BLaER1 treated with 17β-estradiol and CSF1 and Interleukin-3, amounts not matched to agents 10 nM and 100 nM (cell line): ENCODE results near the gene MGST2.

Experiments used
- H3K27ac ChIP-seq, 11 experiments: shearing (Covaris generic); formaldehyde crosslinking; 2 replicates each; pipeline ENCODE4 v1.8.1; 2022
- H3K27me3 ChIP-seq, 11 experiments: shearing (Covaris generic); formaldehyde crosslinking; 2 replicates each; pipeline ENCODE4 v1.8.1; 2022
- H3K36me3 ChIP-seq, 11 experiments: shearing (Covaris generic); formaldehyde crosslinking; 2 replicates each; pipeline ENCODE4 v1.8.1; 2022
- H3K4me1 ChIP-seq, 10 experiments: shearing (Covaris generic); formaldehyde crosslinking; 2 replicates each; pipeline ENCODE4 v1.8.1; 2022
- H3K4me2 ChIP-seq, 11 experiments: shearing (Covaris generic); formaldehyde crosslinking; 2 replicates each; pipeline ENCODE4 v1.8.1; 2022
- H3K4me3 ChIP-seq, 10 experiments: shearing (Covaris generic); formaldehyde crosslinking; 2 replicates each; pipeline ENCODE4 v1.8.1; 2022
- H3K9ac ChIP-seq, 11 experiments: shearing (Covaris generic); formaldehyde crosslinking; 2 replicates each; pipeline ENCODE4 v1.8.1; 2022
- H3K9me3 ChIP-seq, 11 experiments: shearing (Covaris generic); formaldehyde crosslinking; replicated peaks in 1 of 11; 2 replicates each; pipeline ENCODE4 v1.8.1; 2022
- H4K20me1 ChIP-seq, 11 experiments: shearing (Covaris generic); formaldehyde crosslinking; 2 replicates each; pipeline ENCODE4 v1.8.1; 2022
- Cebpa-rat ChIP-seq, 11 experiments: shearing (Covaris generic); IDR thresholded peaks; 2 replicates each; pipeline ENCODE4 v1.8.1; 2022

The MGST2 gene

DNA sequence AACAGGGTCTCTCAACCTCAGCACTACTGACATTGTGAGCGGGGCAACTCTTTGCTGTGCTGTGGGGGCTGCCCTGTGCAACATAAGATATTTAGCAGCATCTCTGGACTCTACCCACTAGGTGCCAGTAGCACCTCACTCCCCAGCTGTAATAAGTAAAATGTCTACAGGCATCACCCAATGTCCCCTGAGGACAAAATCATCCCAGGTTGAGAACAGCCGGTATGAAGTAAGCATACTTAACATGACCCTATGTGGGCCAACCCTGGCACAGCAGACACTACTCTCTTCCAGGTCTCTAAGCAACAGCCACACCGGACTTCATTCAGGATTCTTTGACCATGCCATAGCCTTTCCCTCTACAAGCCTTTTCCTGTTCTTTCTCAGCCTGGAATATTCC is 10.5 kb upstream of the MGST2 start:
- Histone ChIP-seq H3K4me3 (no peak overlapping the region), H3K9me3 (no peaks in the 10 kb centered on the region), H3K27ac (no peak overlapping the region), H3K36me3 (no peaks in the 10 kb centered on the region), H3K27me3 (no peaks in the 10 kb centered on the region), H3K9ac (no peak overlapping the region), H3K4me2 (no peak overlapping the region), H4K20me1 (no peaks in the 10 kb centered on the region), H3K4me1 (peaks cover 5 to 36% (median 21%) of the 10 kb centered on the region in 10 experiments; a peak in 19 of 20 replicates)
- no peak for TF ChIP-seq Cebpa-rat (IDR thresholded peaks at IDR 0.05)

DNA sequence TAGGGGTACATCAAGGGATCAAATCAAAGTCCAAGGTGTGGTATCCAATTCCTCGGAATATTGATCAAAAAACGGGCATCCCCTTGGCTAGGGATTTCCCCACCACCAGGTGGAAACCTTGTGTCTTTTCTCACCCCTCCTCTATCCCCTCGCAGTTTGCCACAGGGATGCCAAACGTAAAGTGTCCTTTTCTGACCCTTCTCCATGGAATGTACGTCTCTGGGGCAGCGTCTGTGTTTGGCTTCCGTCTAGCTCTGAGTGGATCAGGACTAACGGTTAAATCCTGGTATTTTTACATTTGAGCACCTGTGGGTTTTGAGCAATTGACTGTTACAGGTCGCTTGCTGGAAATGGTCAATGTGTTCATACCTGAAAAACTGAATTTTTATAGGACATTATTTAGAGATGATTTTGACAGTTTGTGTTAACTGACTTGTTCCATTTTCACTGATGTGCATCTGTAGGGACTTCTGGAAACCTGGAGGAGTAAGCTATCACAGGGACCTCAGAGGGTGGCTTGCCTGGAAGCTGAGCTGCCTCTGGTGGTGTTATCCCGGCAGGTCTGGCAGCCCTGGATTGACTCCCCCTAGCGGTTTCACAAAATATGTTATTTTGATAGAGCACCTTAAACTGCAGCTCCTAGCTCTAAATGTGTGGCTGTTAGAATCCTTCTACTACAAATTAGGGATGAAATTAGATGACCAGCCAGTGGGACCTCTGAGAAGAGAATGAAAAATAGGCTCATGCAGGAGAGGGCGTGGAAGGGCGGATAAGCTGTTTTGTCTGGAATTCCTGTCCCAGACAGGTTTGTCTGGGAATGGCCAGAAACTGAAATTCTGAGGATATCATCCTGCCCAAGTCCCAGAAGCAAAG is 8.8 kb upstream of the MGST2 start:
- Histone ChIP-seq H3K4me3 (0 out of 20 replicates have a peak overlapping the region, but pooled peaks of 1 of the 10 experiments have one; percentile 9), H3K4me2 (peak overlapping the region; percentile 31 to 74 (median 54); a peak in 19 of 22 replicates), H4K20me1 (no peaks in the 10 kb centered on the region), H3K9me3 (no peaks in the 10 kb centered on the region), H3K27ac (peak overlapping the region in 3 of 11 experiments; percentile 48 to 61 (median 54); a peak in 3 of 22 replicates), H3K4me1 (peaks cover 5 to 45% (median 27%) of the 10 kb centered on the region in 10 experiments; a peak in 18 of 20 replicates), H3K36me3 (no peaks in the 10 kb centered on the region), H3K27me3 (no peaks in the 10 kb centered on the region), H3K9ac (peak overlapping the region in 1 of 11 experiments; percentile 20; a peak in 2 of 22 replicates)
- TF ChIP-seq Cebpa-rat (IDR thresholded peaks at IDR 0.05), result no peak

DNA sequence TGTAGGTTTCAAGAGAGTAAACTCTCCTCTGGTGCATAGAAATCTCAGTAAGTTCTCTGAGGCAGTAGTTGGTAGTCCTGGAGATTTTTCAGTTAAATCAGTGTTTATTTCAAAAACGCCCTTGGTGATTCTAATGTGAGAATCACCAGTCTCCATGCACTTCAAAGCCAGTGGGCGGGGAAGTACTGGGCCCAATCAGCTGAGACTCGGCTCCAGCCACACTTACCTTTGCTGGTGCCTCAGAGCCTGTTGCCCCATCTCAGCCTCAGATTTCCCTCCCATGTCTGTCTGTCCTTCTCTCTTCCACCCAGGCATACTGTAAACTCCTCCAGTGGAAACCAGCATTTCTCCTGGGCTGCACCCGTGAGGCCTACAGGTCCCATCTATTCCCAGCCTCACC is 7.4 kb upstream of the MGST2 start:
- Histone ChIP-seq H3K27ac (peak overlapping the region in 6 of 11 experiments; percentile 17 to 61 (median 36); a peak in 8 of 22 replicates), H3K9me3 (no peaks in the 10 kb centered on the region), H4K20me1 (no peaks in the 10 kb centered on the region), H3K36me3 (no peaks in the 10 kb centered on the region), H3K9ac (peak overlapping the region in 3 of 11 experiments; percentile 20 to 42 (median 42); a peak in 2 of 22 replicates), H3K4me2 (peak overlapping the region in 10 of 11 experiments; percentile 4 to 74 (median 56); a peak in 18 of 22 replicates), H3K4me3 (no peak overlapping the region), H3K4me1 (peaks cover 5 to 45% (median 27%) of the 10 kb centered on the region in 10 experiments; a peak in 18 of 20 replicates), H3K27me3 (no peaks in the 10 kb centered on the region)
- TF ChIP-seq Cebpa-rat (IDR thresholded peaks at IDR 0.05), result no peak

DNA sequence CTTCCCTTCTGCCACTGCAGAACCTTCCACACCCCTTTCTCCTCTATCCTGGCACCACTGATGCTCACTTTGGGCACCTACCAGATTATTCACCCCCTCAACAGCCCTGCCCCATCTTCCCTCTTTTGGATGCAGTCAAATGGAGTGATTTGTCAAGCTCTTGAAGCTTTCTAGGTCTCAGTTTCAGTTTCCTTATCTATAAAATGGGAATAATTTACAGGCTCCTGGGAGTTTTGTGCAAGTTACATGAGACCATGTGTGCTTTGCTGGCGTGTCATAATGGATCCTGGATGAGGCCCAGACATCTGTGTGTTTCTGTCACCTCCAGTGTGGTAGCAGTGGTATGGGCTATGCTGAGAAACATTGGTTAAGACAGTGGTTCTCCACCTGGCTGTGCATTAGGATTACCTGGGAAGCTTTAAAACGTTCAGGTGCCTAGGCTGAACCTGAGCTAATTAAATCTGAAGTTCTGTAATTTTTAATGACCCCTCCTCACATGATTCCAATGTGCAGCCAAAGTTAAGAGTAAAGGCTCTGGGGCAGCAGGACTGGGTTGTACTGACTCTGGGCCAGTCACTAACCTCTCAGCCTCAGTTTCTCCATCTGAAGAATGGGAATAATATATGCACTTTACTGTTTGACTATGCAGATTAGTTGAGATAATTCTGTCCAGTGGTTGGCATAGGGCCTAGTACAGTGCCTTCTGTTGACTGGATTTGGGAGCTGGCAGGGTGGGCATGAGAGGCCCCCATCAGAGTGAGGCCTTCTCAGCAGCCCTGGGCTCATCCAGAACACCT is 6.8 kb upstream of the MGST2 start:
- Histone ChIP-seq H3K27me3 (no peaks in the 10 kb centered on the region), H3K4me2 (peak overlapping the region in 6 of 11 experiments; percentile 36 to 74 (median 67); a peak in 6 of 22 replicates), H3K4me1 (peaks cover 5 to 45% (median 27%) of the 10 kb centered on the region in 10 experiments; a peak in 18 of 20 replicates), H3K27ac (peak overlapping the region in 5 of 11 experiments; percentile 17 to 61 (median 48); a peak in 5 of 22 replicates), H3K36me3 (no peaks in the 10 kb centered on the region), H3K4me3 (no peak overlapping the region), H4K20me1 (no peaks in the 10 kb centered on the region), H3K9me3 (no peaks in the 10 kb centered on the region), H3K9ac (no peak overlapping the region)
- no peak for TF ChIP-seq Cebpa-rat (IDR thresholded peaks at IDR 0.05)

DNA sequence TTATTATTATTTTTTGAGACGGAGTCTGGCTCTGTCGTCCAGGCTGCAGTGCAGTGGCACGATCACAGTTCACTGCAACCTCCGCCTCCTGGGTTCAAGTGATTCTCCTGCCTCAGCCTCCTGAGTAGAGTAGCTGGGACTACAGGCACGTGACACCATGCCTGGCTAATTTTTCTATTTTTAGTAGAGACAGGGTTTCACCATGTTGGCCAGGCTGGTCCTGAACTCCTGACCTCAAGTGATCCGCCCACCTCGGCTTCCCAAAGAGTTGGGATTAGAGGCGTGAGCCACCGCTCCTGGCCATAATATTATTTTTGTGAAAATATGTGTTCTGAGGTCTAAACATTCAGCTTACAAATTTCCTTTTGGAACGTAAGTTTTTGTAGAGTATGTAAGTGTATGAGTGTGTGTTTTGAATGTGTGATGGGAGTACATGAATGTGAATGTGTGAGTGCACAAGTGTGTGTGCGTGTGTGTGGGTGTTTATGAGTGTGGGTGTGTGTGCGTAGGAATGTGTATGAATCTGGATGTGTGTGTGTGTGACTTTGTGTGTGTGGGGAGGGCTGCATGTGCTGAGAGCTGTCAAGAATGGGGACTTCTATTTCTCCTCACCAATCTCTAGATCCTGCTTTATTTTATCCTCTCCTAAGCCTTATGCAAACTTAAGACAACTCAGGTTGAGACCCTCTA is 5.7 kb upstream of the MGST2 start:
- no peak overlapping the region for H3K4me3 ChIP-seq
- no peaks in the 10 kb centered on the region for H3K9me3 ChIP-seq
- peak overlapping the region in 4 of 11 experiments; percentile 32 to 74 (median 62); a peak in 6 of 22 replicates for H3K4me2 ChIP-seq
- H3K27me3 ChIP-seq, result peaks cover 0 to 3% (median 0%) of the 10 kb centered on the region in 11 experiments; a peak in 4 of 22 replicates
- peaks cover 5 to 45% (median 27%) of the 10 kb centered on the region in 10 experiments; a peak in 18 of 20 replicates for H3K4me1 ChIP-seq
- H3K9ac ChIP-seq, result no peak overlapping the region
- H3K27ac ChIP-seq, result no peak overlapping the region
- H4K20me1 ChIP-seq, result no peaks in the 10 kb centered on the region
- no peaks in the 10 kb centered on the region for H3K36me3 ChIP-seq
- TF ChIP-seq Cebpa-rat (IDR thresholded peaks at IDR 0.05), result no peak

DNA sequence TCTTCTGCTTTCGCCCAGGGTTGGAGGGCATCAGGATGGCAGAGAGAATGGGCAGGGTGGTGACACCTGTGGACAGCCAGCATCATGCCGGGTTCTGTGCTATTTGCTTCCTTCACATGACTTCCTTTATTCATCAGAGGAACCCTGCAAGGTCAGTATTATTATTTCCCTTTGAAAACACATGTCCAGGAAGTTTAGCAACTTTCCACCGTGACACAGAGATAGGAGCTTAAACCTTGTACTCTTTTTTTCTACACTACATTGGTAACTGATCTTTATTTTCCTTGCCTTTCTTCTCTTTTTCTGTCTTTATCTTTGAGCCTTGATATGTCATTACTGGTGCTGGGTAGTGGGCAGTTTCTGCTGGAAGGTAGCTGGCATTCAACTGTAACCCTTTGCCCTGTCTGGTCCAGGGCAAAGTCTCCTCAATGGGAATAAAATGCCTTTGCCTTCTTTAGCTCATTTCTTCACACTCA is 5.0 kb upstream of the MGST2 start:
- Histone ChIP-seq H3K4me1 (peaks cover 8 to 53% (median 30%) of the 10 kb centered on the region in 10 experiments; a peak in 19 of 20 replicates), H3K36me3 (no peaks in the 10 kb centered on the region), H3K4me3 (no peak overlapping the region), H3K9ac (no peak overlapping the region), H3K27ac (peak overlapping the region in 4 of 11 experiments; percentile 3 to 49 (median 34); a peak in 5 of 22 replicates), H3K27me3 (peaks cover 0 to 10% (median 6%) of the 10 kb centered on the region in 11 experiments; a peak in 9 of 22 replicates), H3K4me2 (peak overlapping the region in 8 of 11 experiments; percentile 4 to 74 (median 30); a peak in 12 of 22 replicates), H3K9me3 (no peaks in the 10 kb centered on the region), H4K20me1 (no peaks in the 10 kb centered on the region)
- TF ChIP-seq Cebpa-rat (IDR thresholded peaks at IDR 0.05), result no peak

DNA sequence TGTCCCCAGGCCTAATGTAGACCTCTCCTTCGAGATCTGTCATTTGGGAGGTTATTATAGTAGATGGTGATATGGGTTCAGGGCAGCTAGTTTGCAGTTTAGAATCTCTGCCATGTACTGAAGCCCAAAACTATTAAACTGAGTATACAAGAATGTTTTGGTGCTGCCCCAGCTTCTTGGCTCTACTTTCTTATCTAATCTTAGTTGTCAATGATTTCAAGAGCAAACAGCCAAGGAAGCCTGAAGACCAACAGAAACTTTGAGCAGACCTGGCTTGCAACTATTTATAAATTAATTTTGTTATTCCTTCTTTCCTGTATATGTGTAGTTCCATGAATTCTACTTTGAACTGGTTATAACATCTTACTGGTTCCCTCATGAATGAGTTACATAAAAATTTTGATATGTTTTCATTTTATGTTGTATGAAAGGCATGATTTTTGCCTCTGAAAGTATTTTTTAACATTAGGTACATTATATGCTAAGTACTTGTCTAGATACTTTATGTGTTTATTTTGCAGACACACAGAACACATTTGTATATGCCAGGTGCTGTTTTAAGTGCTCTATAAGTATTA is 2.0 kb upstream of the MGST2 start:
- H3K9ac ChIP-seq, result no peak overlapping the region
- H3K4me1 ChIP-seq, result peaks cover 14 to 40% (median 23%) of the 10 kb centered on the region in 10 experiments
- H3K27ac ChIP-seq, result no peak overlapping the region
- 0 out of 22 replicates have a peak, but pooled peaks cover 0 to 2% (median 0%) of the 10 kb centered on the region in 11 experiments for H3K9me3 ChIP-seq
- H4K20me1 ChIP-seq, result no peaks in the 10 kb centered on the region
- no peak overlapping the region for H3K4me3 ChIP-seq
- TF ChIP-seq Cebpa-rat (IDR thresholded peaks at IDR 0.05), result no peak
- no peaks in the 10 kb centered on the region for H3K36me3 ChIP-seq
- no peak overlapping the region for H3K4me2 ChIP-seq
- H3K27me3 ChIP-seq, result peaks cover 0 to 18% (median 14%) of the 10 kb centered on the region in 11 experiments; a peak in 10 of 22 replicates

DNA sequence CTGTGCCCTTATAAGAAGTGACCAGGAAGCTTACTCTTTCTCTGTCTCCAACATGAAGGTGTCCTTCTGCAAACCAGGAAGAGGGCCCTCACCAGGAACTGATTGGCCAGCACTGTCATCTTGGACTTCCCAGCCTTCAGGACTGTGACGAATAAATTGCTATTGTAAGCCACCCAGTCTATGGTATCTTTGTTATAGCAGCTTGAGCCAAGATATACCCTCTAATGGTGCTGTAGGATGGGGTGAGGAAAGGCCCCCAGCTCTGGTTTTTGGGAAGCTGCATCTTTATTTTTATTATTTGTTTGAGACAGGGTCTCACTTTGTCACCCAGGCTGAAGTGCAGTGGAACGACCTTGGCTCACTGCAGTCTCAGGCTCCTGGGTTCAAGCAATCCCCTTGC is 1.2 kb upstream of the MGST2 start:
- Histone ChIP-seq H3K4me1 (peaks cover 14 to 39% (median 23%) of the 10 kb centered on the region in 10 experiments), H3K4me3 (no peak overlapping the region), H3K9me3 (0 out of 22 replicates have a peak, but pooled peaks cover 0 to 4% (median 0%) of the 10 kb centered on the region in 11 experiments), H3K36me3 (no peaks in the 10 kb centered on the region), H3K27ac (no peak overlapping the region), H3K4me2 (no peak overlapping the region), H3K27me3 (peaks cover 0 to 18% (median 14%) of the 10 kb centered on the region in 11 experiments; a peak in 10 of 22 replicates), H3K9ac (no peak overlapping the region), H4K20me1 (no peaks in the 10 kb centered on the region)
- no peak for TF ChIP-seq Cebpa-rat (IDR thresholded peaks at IDR 0.05)
